Activated CD8-positive, alpha-beta T cell treated with anti-CD3 and anti-CD28 coated beads, Interleukin-2, amount 10 ng/mL, durations not matched to agents 7 days and 5 days (primary cell): ENCODE measurements around the gene FCSK. TPM values are rescaled to one million over a fixed set of nuclear protein-coding genes. Genes with fewer than 3 reads are reported as not detected.

ENCODE experiments used
- ATAC-seq: fragments of 150-1000 bp; cut with Tn5 transposase; one replicate; pipeline ENCODE4 v1.10.0; 2021; ENCODE audit warnings: moderate library complexity
- CTCF ChIA-PET: fragments of 350-600 bp; sonication (Branson Sonifier 250); formaldehyde crosslinking; loops from one replicate; lab custom pipeline; 2021; ENCODE audit warnings: antibody characterized with exemption; lab: Charles Lee
- POLR2A ChIA-PET: fragments of 350-600 bp; sonication (Branson Sonifier 250); formaldehyde crosslinking; loops from one replicate; lab custom pipeline; 2021; ENCODE audit warnings: antibody characterized with exemption; lab: Charles Lee
- DNase-seq: peaks from one replicate; pipeline ENCODE4 v3.0.0-alpha.2; 2020
- H3K27ac Mint-ChIP-seq: one replicate; pipeline ENCODE4 v1.8.0; 2021; ENCODE audit warnings: mild to moderate bottlenecking, mixed read lengths
- H3K27me3 Mint-ChIP-seq: one replicate; pipeline ENCODE4 v1.8.0; 2021; ENCODE audit warnings: low read depth, mixed read lengths
- H3K36me3 Mint-ChIP-seq: one replicate; pipeline ENCODE4 v1.8.0; 2021; ENCODE audit warnings: low read depth, mixed read lengths
- H3K4me1 Mint-ChIP-seq: one replicate; pipeline ENCODE4 v1.8.0; 2021; ENCODE audit warnings: low read depth, mixed read lengths
- H3K4me3 Mint-ChIP-seq: one replicate; pipeline ENCODE4 v1.8.0; 2021; ENCODE audit warnings: mild to moderate bottlenecking, mixed read lengths
- H3K9me3 Mint-ChIP-seq: one replicate; pipeline ENCODE4 v1.8.0; 2022; ENCODE audit warnings: mixed read lengths; ENCODE audit not compliant: insufficient read depth
- total RNA-seq, 2 experiments: library from RNA; stranded (reverse); gene quantifications; one replicate each; pipeline ENCODE4 v1.2.3, GENCODE V29; 2021

The FCSK gene
- total RNA-seq, 2 experiments from 2014 or later, result 17.3 to 18.8 TPM

GRCh38 chr16:70419384-70420327 lies 34.7 kb upstream of the FCSK start:
- peak; percentile 47 for ATAC-seq
- no peaks in the 10 kb centered on the region for H3K9me3 Mint-ChIP-seq
- H3K27ac Mint-ChIP-seq, result peak overlapping the region; percentile 90
- no peaks in the 10 kb centered on the region for H3K27me3 Mint-ChIP-seq
- H3K4me1 Mint-ChIP-seq, result peaks cover 52% of the 10 kb centered on the region
- POLR2A ChIA-PET, result interaction anchor here (1.0 to 2.5 kb wide), 3 partner anchors 8 to 18 kb away, joined by 3 to 9 read pairs (median 3); partner anchors contain the start of gene ST3GAL2
- H3K4me3 Mint-ChIP-seq, result peak overlapping the region; percentile 69
- CTCF ChIA-PET, result interaction anchor here (1.7 kb wide), 1 partner anchor 39 kb away, joined by 5 read pairs; no protein-coding TSS in a partner anchor
- H3K36me3 Mint-ChIP-seq, result peaks cover 7% of the 10 kb centered on the region
- DNase-seq, result no peak

DNA sequence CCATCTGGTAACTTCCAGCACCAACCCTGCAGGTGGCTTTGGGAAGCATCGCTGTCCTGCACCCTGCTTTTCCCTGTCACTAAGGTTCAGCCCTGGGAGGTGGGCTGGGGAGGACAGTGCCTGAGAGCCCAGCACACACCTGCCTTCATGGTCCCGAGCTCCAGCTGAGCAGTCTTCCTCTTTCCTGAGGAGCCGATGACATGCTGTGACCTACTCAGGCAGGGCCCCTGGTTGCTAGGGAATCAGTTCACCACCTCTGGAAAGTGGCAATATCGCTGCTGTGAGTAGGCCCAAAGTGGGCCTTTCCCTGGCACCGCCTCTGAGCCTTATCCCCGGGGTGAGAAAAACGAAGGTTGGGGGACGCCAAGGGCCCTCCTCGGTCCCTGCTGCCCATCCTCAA lies 33.4 kb upstream of the FCSK start:
- no peak overlapping the region for H3K27ac Mint-ChIP-seq
- H3K4me3 Mint-ChIP-seq, result no peak overlapping the region
- H3K4me1 Mint-ChIP-seq, result peaks cover 52% of the 10 kb centered on the region
- no peaks in the 10 kb centered on the region for H3K9me3 Mint-ChIP-seq
- no peak for ATAC-seq
- H3K27me3 Mint-ChIP-seq, result no peaks in the 10 kb centered on the region
- ChIA-PET POLR2A (interaction anchor here (2.5 kb wide), 1 partner anchor 17 kb away, joined by 9 read pairs; the partner anchor contains the start of gene ST3GAL2), CTCF (no interaction called here)
- no peak for DNase-seq
- H3K36me3 Mint-ChIP-seq, result peaks cover 16% of the 10 kb centered on the region

- H3K4me1 Mint-ChIP-seq, result peaks cover 50% of the 10 kb centered on the region
- ChIA-PET POLR2A (interaction anchor here (1.3 kb wide), 1 partner anchor 41 kb away, joined by 3 read pairs; no protein-coding TSS in a partner anchor), CTCF (no interaction called here)
- peak overlapping the region; percentile 57 for H3K27ac Mint-ChIP-seq
- no peak overlapping the region for H3K4me3 Mint-ChIP-seq
- no peak for ATAC-seq
- no peaks in the 10 kb centered on the region for H3K9me3 Mint-ChIP-seq
- DNase-seq, result no peak
- H3K27me3 Mint-ChIP-seq, result no peaks in the 10 kb centered on the region
- H3K36me3 Mint-ChIP-seq, result peaks cover 16% of the 10 kb centered on the region
These were observed 32.7 kb upstream of the FCSK start for GRCh38 chr16:70421473-70422311.

DNA sequence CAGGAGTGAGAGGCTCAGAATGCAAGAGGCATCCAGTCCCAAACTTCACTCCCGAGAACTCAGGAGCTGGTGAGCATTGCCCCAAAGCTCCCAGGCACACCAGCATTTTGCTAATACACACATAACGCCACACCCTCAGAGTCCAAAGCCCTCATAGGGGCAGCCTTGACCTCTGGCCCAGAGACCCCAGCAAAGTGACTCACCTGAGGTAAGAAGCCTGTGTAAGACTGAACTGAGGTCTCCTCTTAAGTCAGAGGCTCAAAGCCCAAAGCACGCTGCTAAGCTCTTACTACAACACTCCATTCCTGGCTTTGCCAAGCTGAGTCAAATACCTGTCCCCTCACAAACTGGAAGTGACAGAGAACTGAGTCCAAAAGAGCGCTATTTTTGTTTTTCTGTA lies 31.9 kb upstream of the FCSK start:
- ChIA-PET CTCF (no interaction called here), POLR2A (interaction anchor here (0.7 to 1.3 kb wide), 2 partner anchors 10 to 42 kb away, joined by 3 to 4 read pairs; no protein-coding TSS in a partner anchor)
- no peak for ATAC-seq
- Mint-ChIP-seq H3K27me3 (no peaks in the 10 kb centered on the region), H3K9me3 (no peaks in the 10 kb centered on the region), H3K4me3 (no peak overlapping the region), H3K36me3 (peaks cover 15% of the 10 kb centered on the region), H3K27ac (peak overlapping the region; percentile 57), H3K4me1 (peaks cover 50% of the 10 kb centered on the region)
- no peak for DNase-seq

- H3K36me3 Mint-ChIP-seq, result peaks cover 14% of the 10 kb centered on the region
- ChIA-PET CTCF (no interaction called here), POLR2A (interaction anchor here (0.9 to 1.0 kb wide), 2 partner anchors 8 to 11 kb away, joined by 3 to 5 read pairs; partner anchors contain the start of gene ST3GAL2)
- peak; percentile 36 for ATAC-seq
- DNase-seq, result no peak
- no peaks in the 10 kb centered on the region for H3K9me3 Mint-ChIP-seq
- peak overlapping the region; percentile 82 for H3K27ac Mint-ChIP-seq
- H3K4me1 Mint-ChIP-seq, result peaks cover 52% of the 10 kb centered on the region
- no peaks in the 10 kb centered on the region for H3K27me3 Mint-ChIP-seq
- peak overlapping the region; percentile 22 for H3K4me3 Mint-ChIP-seq
These were observed 26.6 kb upstream of the FCSK start for GRCh38 chr16:70427786-70428177.

DNA sequence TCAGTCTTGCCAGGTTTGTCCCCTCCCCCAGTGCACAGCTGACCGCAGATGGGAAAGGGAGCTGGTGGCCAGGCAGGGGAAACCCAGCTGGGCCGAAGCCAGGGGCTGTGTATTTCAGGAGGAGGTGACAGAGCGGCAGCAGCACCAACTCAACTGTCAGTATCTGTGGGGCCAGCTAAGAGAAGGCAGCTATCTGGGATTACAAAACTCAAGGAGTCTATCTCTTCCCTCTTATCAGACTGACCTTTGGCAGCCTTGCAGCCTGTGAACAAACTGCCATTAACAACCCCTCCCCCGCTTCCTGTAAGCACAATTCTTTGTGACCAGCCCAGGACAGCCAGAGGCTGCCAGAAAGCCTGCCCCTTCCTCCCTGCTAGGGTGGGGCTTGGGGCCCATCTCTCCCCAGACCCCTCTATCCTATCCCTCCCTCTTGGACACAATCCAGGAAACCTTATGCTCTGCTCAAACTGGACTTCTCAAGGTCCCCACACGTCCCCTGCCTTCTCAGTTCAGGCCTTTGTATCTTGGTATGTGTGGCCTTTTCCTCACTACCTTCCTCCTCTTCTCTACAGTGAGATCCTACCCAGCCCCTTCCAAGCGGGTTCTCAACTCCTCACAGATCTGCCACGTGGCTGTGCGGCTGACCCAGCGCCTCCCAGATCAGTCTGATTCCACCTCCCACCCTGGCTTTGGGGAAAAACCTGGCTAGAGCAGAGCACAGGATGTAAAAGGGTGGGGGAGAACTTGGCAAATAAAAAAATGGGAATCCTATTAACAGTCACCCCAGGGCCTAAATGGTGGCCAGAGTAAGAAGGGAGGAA lies 26.0 kb upstream of the FCSK start:
- H3K4me3 Mint-ChIP-seq, result peak overlapping the region; percentile 22
- POLR2A ChIA-PET, result interaction anchor here (0.9 to 1.0 kb wide), 2 partner anchors 9 to 11 kb away, joined by 3 to 5 read pairs; partner anchors contain the start of gene ST3GAL2
- peaks cover 14% of the 10 kb centered on the region for H3K36me3 Mint-ChIP-seq
- ATAC-seq, result peak; percentile 27
- peaks cover 53% of the 10 kb centered on the region for H3K4me1 Mint-ChIP-seq
- no peaks in the 10 kb centered on the region for H3K9me3 Mint-ChIP-seq
- peak; percentile 50 for DNase-seq
- CTCF ChIA-PET, result no interaction called here
- H3K27me3 Mint-ChIP-seq, result no peaks in the 10 kb centered on the region
- H3K27ac Mint-ChIP-seq, result peak overlapping the region; percentile 82

GRCh38 chr16:70429888-70430666 lies 24.3 kb upstream of the FCSK start:
- Mint-ChIP-seq H3K27ac (peak overlapping the region; percentile 90), H3K27me3 (no peaks in the 10 kb centered on the region), H3K36me3 (peaks cover 23% of the 10 kb centered on the region), H3K4me3 (peak overlapping the region; percentile 53), H3K4me1 (peaks cover 57% of the 10 kb centered on the region), H3K9me3 (no peaks in the 10 kb centered on the region)
- POLR2A ChIA-PET, result interaction anchor here (1.4 kb wide), 1 partner anchor 8 kb away, joined by 4 read pairs; the partner anchor contains the start of gene ST3GAL2
- ATAC-seq, result no peak
- no peak for DNase-seq
- CTCF ChIA-PET, result interaction anchor here (1.5 kb wide), 1 partner anchor 21 kb away, joined by 4 read pairs; no protein-coding TSS in a partner anchor

DNA sequence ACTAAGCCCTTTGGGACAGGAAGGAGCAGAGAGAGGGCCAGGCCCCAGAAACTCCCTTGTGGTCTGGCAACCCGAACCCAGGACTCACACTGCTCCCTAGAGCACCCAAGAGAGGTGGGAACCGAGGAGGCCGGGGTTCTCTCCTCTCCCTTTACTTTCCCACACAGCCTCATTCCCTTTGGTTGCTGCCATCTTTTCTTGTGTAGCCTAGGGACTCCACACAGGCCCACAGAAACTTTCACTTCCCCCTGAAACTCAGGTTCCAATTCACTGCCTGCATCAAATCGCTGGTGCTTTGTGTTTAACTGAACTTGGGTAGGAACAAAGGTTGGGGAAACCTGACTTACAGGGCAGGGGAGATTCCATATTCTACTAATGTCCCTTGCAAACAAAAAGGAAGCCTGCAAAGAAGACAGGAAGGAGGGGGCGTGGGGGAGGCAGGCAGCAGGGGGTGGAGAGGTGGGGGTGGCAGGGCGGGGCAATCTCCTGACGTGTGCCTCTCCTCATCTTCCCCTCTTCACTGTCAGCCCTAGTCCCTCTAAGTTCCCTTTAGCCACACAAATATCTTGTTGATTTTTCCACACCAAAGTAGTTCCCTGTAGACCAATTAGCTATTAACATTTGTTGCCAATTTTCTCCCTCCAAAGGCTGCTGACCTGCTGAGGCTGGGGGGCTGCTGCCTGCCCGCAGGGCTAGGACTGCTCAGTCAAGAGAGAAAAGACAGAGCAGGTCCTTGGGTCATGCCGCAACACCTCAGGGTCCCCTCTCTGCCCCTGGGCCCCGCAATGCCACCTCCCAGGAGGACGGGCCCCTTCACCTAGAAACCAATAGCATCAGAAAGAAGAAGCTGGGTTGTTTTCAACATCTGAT lies 23.5 kb upstream of the FCSK start:
- no peaks in the 10 kb centered on the region for H3K27me3 Mint-ChIP-seq
- ATAC-seq, result peak; percentile 54
- POLR2A ChIA-PET, result interaction anchor here (1.1 to 1.5 kb wide), 2 partner anchors 21 to 50 kb away, joined by 4 read pairs; no protein-coding TSS in a partner anchor

GRCh38 chr16:70432356-70432722 lies 22.1 kb upstream of the FCSK start:
- no peak overlapping the region for H3K4me3 Mint-ChIP-seq
- no peak for ATAC-seq

More for the DNA sequence above, 23.5 kb upstream of the FCSK start:
- H3K9me3 Mint-ChIP-seq, result no peaks in the 10 kb centered on the region
- H3K4me3 Mint-ChIP-seq, result peak overlapping the region; percentile 53
- peaks cover 16% of the 10 kb centered on the region for H3K36me3 Mint-ChIP-seq
- peaks cover 55% of the 10 kb centered on the region for H3K4me1 Mint-ChIP-seq
- H3K27ac Mint-ChIP-seq, result peak overlapping the region; percentile 90
- CTCF ChIA-PET, result interaction anchor here (1.5 kb wide), 1 partner anchor 21 kb away, joined by 4 read pairs; no protein-coding TSS in a partner anchor
- DNase-seq, result peak; percentile 64

More at GRCh38 chr16:70432356-70432722, 22.1 kb upstream of the FCSK start:
- peaks cover 64% of the 10 kb centered on the region for H3K4me1 Mint-ChIP-seq
- POLR2A ChIA-PET, result interaction anchor here (0.6 to 2.1 kb wide), 7 partner anchors 10 to 85 kb away, joined by 3 to 6 read pairs (median 3); no protein-coding TSS in a partner anchor
- no peak overlapping the region for H3K27ac Mint-ChIP-seq
- no peak for DNase-seq
- no peaks in the 10 kb centered on the region for H3K9me3 Mint-ChIP-seq
- CTCF ChIA-PET, result interaction anchor here (0.9 to 1.3 kb wide), 2 partner anchors 52 to 77 kb away, joined by 3 read pairs; no protein-coding TSS in a partner anchor
- H3K27me3 Mint-ChIP-seq, result no peaks in the 10 kb centered on the region
- H3K36me3 Mint-ChIP-seq, result peaks cover 15% of the 10 kb centered on the region
